GM03348 (cell line): ENCODE results near the gene RPTN.
"Not testable (repeated sequence)": the region's sequence is repeated elsewhere in the genome, so short reads cannot be mapped to it uniquely, and the experiment has no call there.

ENCODE experiments used
- DNase-seq: peaks from one replicate; pipeline ENCODE4 v3.0.0; 2012; ENCODE audit warnings: low spot score

Gene RPTN

GRCh38 chr1:152165286-152166077 lies 6.5 kb upstream of the RPTN start:
- no peak for DNase-seq

- no peak for DNase-seq
These were observed 5.6 kb upstream of the RPTN start for GRCh38 chr1:152164517-152165136.

GRCh38 chr1:152162792-152163463 lies 3.9 kb upstream of the RPTN start:
- DNase-seq, result peak; percentile 87

- no peak for DNase-seq
These were observed 1.5 kb upstream of the RPTN start for GRCh38 chr1:152160576-152160975.

- no peak for DNase-seq
These were observed 5.0 kb downstream of the RPTN start for GRCh38 chr1:152153996-152154395.

- peak; percentile 20 for DNase-seq
These were observed 7.4 kb downstream of the RPTN start for GRCh38 chr1:152151646-152152045.

GRCh38 chr1:152148981-152149380 lies 10.0 kb downstream of the RPTN start:
- DNase-seq, result no peak

GRCh38 chr1:152148051-152148450 lies 11.0 kb downstream of the RPTN start:
- DNase-seq, result no peak

- no peak for DNase-seq
These were observed 13.3 kb downstream of the RPTN start for GRCh38 chr1:152145769-152146168.

GRCh38 chr1:152144674-152145183 lies 14.3 kb downstream of the RPTN start:
- DNase-seq, result not testable (repeated sequence)

- DNase-seq, result no peak
These were observed 15.7 kb downstream of the RPTN start for GRCh38 chr1:152143150-152143887.

GRCh38 chr1:152141971-152142584 lies 16.9 kb downstream of the RPTN start:
- peak; percentile 68 for DNase-seq

GRCh38 chr1:152137215-152137614 lies 21.8 kb downstream of the RPTN start:
- no peak for DNase-seq

GRCh38 chr1:152130186-152130585 lies 28.8 kb downstream of the RPTN start:
- no peak for DNase-seq

GRCh38 chr1:152127673-152128072 lies 31.4 kb downstream of the RPTN start:
- no peak for DNase-seq

- no peak for DNase-seq
These were observed 33.1 kb downstream of the RPTN start for GRCh38 chr1:152125834-152126443.

GRCh38 chr1:152118915-152119314 lies 40.1 kb downstream of the RPTN start:
- no peak for DNase-seq

GRCh38 chr1:152115344-152115743 lies 43.7 kb downstream of the RPTN start, which contains the start of gene TCHH:
Gene TCHH (minus strand): TSS chr1:152115444. CDS start chr1:152114080, 1,364 bp downstream.
- DNase-seq, result no peak

- no peak for DNase-seq
These were observed 46.1 kb downstream of the RPTN start for GRCh38 chr1:152112885-152113432.

GRCh38 chr1:152112101-152112884 lies 46.7 kb downstream of the RPTN start:
- DNase-seq, result peak; percentile 16
